Measurements from ENCODE around the gene CNTNAP5.

The CNTNAP5 gene

DNA sequence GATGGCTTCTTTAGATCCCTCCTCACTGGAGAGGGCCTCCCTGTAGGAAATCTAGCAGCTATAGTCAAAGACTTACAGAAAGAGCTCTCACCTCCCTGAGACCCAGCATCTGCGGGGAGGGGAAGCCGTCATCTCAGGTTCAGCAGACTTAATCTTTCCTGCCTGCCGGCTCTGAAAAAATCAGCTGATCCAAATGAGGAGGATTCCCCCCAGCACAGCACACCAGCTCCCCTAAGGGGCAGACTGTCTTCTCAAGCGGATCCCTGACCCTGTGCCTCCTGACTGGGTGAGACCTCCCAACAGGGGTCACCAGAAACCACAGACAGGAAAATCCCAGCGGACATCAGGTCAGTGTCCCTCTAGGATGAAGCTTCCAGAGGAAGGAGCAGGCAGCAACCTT, 601.9 kb downstream of the CNTNAP5 start:
- no peak for DNase-seq (ENCODE audit: low spot score)

DNA sequence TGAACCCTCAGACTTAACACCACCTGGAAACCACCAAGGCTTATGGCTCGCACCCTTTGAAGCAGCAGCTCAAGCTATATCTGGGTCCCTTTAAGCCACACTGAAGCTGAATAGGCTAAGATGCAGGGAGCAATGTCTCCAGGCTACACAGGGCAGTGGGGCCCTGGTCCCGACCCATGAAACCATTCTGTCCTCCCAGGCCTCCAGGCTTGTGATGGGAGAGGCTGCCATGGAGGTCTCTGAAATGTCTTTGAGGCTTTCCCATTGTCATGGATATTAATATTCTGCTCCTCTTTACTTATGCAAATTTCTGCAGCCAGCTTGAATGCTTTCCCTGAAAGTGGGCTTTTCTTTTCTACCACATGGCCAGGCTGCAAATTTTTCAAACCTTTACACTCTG, 608.7 kb downstream of the CNTNAP5 start:
- DNase-seq (ENCODE audit: low spot score): no peak

DNA sequence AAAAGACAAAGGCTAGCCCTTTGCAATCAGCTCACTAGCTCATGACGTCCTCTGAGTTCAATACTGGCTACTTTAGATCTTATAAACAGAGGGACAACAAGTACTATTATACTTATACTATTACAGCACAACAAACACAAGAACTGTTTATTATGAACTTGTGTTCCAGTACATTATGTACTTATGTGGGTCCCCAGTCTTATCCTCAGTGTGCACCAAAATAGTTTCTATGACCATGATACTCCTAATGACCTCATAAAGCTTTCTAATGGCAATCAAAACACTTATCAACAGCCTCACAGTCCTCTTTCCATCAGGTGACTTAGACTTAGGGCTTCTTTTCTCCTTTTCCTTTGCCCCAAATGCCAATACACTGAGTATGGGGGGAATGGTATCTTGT, 614.4 kb downstream of the CNTNAP5 start:
- DNase-seq (ENCODE audit: low spot score): no peak

DNA sequence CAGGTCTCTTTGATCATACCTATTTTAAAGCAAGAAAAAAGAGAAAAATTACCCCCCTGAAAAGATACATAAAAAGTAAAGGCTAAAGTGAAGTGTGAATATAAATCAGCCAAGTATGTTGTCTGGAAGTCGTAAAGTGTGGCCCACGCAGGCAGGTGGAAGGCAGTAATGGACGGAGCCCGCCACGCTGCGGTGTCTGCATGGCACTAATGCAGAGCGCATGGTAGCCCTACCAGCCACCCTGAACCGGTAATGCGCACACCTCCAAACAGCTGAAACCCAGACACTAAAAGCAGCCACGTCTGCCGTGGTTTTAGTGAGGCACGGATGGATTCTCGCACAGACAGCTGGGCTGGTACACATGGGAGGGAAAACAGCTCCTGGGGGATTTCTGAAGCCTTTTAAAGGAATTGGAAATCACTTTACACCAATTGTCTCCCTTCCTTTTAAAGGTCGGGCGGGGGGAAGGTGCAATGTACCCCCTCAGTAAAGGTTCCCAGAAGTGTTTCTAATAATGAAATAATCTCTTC, 615.2 kb downstream of the CNTNAP5 start:
- no peak for DNase-seq (ENCODE audit: low spot score)

DNA sequence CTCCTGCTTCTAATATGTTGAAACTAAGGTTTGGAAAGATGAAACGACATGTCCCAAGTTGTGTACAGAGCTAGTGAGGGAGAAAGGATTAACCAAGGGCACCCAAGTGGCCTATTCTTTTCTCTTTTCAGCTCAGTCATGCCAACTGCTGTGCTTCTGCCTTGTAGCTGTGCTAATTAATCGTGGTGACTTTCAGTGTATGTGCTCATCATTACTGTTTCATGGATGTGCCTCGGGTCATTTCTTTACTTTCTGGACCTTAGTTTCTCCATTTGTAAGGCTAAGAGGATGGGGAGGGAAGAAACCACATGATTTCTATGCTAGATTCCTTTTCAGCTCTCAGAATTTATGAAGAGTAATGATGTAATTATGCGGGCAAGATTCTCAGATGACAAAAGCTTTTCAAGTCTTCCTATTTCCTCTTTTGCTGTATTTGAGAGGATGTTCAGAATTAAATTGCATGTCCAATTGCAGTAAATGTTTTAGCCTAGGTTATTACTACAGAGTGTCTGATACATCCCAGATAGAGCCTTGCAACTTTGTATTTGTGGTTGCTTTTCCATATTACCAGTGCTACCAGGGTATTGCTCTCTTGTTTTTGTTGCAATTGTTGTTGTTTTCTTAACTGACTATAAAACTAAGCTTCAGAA, 621.2 kb downstream of the CNTNAP5 start:
- DNase-seq (ENCODE audit: low spot score): no peak

DNA sequence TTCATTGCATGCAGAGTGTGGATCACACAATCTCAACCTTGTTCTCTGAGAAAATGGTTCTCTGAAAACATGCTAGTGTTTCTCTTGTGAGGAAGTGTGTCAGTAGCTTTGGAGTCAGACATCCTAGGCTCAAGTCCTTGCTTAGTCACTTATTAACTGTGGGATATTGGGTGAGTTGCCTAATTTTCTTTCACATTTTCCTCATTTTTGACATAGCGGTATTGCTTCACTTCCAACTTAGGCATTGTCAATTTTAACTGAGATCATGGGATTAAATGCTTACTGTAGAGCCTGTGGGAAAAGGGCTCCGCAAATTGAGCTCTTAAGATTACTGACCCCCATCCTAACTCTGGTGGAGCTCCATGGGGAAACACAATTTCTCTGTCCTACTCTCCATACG, 622.2 kb downstream of the CNTNAP5 start:
- no peak for DNase-seq (ENCODE audit: low spot score)

DNA sequence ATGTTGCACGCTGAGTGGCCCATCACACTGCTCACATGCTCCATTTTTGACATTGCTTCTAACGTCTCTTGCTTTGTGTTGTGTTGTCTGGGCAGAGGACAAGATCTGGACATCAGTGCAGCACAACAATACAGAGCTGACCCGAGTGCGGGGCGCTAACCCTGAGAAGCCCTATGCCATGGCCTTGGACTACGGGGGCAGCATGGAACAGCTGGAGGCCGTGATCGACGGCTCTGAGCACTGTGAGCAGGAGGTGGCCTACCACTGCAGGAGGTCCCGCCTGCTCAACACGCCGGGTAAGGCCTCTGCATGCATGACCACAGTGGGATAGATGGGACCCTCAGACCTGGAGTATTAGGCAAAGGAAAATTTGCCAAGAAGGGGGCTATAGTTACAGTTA, 622.6 kb downstream of the CNTNAP5 start:
- DNase-seq (ENCODE audit: low spot score): no peak

DNA sequence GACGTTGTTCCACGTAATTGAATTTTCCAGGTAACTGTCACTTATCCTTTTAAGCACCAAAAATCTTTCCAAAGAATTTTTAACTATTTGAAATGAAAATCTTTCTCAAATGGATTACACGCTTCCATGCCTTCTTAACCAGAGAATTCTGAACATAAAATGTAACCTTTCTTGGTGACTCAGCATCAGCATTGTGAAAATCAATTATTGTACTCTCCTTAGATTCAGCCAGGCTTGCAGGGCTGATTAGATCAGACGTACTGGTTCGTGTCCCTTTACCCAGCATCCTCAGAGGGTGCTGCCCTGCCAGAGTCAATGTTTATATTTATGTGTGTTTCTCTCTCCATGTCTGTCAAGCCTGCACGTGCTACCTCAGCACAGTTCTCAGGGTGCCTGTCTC, 623.9 kb downstream of the CNTNAP5 start:
- DNase-seq (ENCODE audit: low spot score): no peak

DNA sequence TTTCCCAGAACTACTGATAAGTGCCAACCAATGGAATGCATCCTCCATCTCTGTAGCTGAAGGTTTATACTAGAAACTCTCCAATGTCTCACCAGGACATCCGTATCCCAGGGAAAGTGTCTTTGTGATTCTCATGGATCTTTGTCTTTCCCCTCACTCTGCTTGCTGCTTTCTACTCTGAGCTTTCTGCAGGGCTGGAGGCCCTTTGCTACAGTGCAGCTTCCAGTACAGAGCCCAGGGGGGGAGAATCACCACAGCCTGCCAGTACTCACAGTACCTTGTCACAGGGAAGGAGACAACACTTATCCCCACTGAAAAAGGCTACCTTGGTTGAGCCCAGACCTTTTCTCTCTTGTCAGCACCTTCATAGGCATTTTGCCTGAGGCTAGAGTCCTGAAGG, 627.0 kb downstream of the CNTNAP5 start:
- DNase-seq (ENCODE audit: low spot score): no peak

DNA sequence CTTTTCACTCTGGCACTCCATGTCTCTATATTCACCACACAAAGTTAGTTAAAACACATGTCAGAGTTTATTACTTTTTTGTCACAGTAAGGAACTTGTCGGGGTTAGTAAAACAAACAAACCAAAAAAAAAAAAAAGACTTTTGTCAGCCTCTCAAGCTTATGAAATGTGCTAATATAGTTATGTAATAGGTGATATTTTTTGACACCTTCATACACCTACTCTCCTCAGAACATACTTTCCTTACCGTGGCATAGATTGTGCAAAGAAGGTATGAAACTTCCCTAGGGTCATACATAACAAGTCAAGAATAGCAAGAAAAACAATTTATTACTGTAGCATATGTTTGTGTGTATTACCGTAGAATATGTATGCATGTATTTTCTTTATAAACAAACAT, 633.3 kb downstream of the CNTNAP5 start:
- DNase-seq (ENCODE audit: low spot score): no peak

DNA sequence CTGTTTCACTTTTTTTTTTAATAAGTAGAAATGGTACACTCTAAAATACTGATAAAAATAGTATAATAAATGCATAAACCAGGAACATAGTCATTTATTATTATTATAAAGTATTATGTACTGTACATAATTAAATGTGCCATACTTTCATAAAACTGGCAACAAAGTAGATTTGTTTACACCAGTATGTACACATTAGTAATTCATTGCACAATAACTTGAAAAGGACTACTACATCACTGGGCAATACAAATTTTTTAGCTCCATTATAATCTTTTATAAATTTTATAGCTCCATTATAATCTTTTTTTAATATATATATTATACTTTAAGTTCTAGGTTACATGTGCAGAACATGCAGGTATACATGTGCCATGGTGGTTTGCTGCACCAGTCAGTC, 636.5 kb downstream of the CNTNAP5 start:
- DNase-seq (ENCODE audit: low spot score): no peak

DNA sequence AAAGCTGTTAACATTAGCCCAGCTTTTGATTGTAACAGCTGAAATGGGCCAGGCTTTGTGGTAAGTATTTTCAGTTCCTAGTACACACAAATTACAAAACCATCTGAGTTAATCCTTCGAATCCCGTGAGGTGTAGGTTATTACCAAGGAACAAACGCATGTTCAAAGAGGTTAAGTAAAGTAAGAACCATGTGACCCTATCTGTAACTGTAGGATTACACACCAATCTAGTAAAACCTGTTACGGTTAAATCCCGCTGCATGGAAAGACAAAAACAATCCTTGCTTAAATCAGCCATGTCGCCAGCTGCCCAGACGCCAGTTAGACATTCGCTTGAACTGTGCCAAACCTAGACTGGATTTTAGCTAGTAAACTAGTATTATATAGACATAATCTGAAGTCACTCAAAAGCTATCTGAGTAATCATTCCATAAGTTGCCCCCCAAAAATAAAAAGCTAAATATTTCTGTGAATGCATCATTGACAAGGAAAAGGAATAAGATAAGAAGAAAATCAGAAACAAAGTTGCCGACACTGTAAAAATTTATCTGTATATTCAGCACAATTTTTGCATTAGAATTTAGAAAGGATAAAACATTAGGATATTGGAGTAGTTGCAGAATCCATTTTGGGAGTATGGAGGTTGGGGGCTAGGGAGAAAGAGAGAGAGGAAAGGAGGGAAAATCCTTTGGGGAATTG, 638.0 kb downstream of the CNTNAP5 start:
- no peak for DNase-seq (ENCODE audit: low spot score)

DNA sequence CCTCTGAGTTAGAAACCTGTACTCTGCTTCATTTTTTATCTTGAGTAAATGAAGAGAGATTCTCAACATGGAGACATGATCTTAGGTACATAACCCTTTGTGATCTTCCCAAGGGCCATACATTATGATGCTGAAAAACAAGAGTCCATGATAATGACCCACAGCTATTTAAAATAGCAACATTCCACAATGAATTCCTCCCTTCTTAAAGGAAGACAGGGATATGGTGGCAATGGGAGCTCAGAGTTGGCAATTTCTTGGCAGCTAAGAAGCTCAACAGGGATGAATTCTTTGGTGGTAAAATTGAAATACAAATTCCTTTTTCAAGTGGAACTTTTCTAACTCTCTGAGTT, 638.5 kb downstream of the CNTNAP5 start:
- DNase-seq (ENCODE audit: low spot score): no peak

DNA sequence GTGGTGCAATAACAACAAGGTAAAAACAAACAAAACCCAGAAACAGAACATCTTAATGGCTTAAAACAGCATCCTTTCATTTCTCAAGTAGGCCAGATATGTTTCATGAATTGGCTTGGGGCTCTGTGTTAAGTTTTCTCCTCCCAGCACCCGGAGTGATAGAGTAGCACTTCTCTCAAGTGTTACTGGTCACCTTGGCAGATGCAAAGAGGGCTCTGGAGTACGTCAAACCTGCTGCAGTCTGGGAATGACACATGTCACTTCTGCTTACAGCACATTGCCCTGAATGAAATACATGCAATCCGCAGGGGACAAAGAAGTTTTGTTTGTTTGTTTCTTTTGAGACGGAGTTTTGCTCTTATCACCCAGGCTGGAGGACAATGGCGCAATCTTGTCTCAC, 639.3 kb downstream of the CNTNAP5 start:
- no peak for DNase-seq (ENCODE audit: low spot score)

DNA sequence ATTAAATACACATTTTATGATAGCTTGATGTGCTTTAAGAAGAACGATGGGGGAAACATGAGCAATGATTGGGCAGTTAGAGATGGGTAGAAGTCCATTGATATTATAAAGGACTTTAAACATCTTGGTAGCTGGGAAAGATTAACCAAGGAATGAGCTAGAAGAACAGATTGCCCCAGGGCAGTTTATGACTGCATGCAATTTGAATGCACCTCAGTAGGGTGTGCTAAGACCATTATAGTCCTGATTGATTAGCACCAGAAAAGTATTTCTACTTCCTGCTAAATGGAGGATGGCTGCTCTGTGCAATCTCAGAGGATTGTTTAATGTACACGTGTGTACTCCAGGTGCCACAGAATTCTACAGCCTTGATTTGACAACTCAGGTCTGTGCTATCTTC, 641.9 kb downstream of the CNTNAP5 start:
- no peak for DNase-seq (ENCODE audit: low spot score)

DNA sequence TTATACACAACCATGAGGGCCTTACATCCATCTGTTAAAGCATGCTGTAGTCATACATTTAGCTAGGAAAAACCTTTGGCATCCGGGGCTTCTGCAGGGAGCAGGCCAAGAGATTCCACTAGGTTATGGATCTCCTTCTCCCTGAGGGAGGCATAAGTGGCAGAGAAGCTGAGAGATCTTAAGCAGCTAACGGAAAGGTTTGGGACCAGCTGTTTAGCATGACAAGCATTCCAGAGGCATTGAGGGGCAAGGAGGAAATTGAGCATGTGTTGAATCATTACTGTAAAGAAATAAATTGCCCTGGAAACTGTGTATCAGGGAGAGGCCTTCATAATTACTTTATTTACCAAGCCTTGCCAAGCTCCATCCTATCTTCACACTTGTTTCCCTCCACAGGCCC, 643.1 kb downstream of the CNTNAP5 start:
- DNase-seq (ENCODE audit: low spot score): no peak

DNA sequence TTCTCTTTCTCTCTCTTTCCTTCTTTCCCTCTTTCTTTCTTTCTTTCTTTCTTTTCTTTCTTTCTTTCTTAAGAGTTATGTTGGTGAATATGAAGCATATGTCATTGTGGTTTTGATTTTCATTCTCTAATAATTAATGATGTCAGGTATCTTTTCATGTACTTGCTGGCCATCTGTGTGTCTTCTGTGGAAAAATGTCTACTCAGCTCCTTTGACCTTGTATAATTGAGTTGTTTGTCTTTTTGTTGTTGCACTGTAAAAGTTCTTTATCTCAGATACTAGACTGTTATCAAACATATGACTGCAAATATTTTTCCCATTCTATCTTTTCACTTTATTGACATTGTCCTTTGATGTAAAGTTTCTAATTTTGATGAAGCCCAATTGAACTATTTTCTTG, 645.1 kb downstream of the CNTNAP5 start:
- DNase-seq (ENCODE audit: low spot score): no peak

DNA sequence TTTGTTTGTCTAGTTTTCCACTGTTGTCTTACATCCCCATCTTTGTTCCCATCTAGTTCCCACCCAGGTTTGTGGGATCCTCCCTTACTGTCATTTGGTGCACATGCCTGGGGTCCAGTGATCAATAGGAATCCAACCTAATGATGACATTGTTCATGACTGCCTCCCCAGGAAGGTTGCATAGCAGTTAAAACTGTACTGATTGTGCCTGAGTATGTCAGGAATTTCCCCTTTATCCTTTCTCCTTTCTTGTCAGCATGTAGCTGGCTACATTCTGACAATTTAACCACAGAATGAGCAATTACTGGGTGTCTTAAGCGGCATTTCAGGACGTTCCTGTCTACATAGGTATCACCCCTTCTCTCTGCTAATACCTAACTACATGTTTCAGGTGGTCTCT, 653.0 kb downstream of the CNTNAP5 start:
- DNase-seq (ENCODE audit: low spot score): no peak

DNA sequence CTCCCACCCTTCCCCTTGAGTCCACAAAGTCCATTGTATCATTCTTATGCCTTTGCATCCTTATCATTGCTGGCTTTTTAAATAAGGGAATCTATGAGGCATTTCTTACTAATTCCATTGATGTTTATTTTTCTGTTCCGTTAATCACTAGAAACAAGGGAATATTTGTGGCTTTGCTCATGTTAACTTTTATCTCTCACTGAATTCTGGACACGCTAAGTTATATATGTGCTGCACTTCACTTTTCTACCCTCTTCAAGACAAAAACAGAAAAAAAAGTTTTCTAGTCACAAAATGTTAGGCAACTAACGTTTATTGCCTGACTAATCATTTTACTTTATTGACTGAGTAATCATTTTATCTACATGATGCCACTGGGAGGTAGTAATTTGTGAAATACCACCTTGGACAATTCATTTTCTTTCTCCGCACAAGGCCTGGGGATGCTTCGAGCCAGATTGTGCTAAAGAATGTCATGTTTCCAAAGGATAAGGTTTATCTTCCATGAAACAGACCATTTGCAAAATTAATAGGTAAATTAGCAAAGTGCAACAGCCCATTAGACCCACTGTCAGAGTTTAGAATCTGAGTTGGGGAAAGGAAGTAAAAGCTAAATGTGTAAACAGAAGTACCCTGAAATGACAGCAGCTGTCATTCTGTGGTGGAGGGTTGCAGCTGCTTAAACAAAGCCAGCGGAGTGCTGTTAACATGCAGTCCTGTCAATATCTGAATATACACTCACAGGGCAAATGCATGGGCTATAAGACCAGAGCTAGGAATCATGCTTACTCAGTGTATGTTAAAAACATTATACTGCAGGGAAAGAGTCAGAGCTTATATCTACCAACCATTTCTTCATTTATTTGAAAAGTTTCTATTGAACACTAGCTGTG, 658.7 kb downstream of the CNTNAP5 start:
- no peak for DNase-seq (ENCODE audit: low spot score)

DNA sequence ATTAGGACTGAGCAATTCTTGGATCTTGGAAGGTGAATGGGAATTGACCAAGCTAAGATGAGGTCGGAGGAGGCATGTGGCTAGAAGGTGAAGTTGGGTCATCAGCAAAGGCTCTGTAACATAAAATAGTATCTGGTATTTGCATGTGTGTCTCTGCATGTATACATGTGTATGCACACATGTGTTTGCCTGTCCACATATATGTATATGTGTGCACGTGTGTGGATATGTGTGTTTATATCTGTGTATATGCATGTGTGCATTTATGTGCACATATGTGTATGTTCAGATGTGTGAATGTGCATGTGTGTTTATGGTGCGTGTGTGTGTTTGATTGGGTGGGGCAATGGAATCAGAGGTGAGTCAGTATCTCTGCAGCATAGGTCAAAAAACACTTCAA, 664.3 kb downstream of the CNTNAP5 start:
- DNase-seq (ENCODE audit: low spot score): no peak

DNA sequence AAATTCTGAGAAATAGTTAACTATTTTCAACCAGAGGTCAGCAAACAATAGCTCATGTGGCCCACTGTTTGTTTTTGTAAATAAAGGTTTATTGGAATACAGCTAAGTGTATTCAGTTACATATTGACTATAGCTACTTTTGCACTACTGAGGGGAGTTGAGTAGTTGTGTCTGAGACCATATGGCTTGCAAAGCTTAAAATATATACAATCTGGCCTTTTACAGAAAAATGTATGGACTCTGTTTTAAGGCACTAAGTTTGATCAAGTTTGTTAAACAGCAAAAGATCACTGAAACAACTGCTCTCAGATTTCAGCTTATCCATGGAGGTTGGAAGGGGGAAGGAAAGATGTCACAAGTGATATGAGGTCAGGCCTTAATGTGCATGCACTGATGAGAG, 667.1 kb downstream of the CNTNAP5 start:
- DNase-seq (ENCODE audit: low spot score): no peak

DNA sequence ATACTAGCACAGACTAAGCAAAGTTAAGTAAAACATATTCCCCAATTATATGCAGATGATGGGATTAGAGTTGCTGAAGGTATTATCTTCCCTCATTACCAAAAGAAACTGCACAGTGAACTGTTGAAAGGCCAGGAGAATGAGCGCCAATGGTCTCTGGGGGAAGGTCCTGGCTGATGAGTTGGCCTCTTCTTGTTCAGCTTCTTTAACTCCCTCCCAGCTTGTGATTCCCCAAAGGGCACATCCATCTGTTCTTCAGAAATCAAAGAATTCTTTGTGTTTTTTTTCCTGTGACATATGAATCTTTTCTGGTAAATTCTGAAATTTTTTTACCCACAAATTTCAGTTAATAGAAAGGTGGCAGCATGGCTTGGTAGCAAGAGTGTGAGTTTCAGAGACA, 667.6 kb downstream of the CNTNAP5 start:
- DNase-seq (ENCODE audit: low spot score): no peak

DNA sequence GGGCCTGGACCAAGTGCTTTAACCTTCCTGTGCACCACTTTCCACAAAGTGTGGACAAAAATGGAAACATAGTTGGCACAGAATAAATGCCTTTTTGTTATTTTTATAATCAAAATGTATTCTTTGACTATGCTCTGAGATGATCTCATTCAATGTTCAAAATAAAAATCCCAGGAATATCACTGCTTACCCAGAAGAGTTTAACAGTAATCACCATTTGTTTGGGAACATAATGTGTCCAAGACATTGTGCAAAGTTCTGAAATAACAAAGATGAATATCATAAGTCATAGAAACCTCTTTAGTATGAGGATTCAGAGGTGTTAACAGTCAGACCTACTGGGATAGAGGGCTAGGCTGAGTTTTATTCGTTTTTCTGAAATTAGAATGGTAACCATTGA, 668.1 kb downstream of the CNTNAP5 start:
- DNase-seq (ENCODE audit: low spot score): no peak
